ENCODE results near the gene DDX17.
"Not testable (repeated sequence)": the region's sequence is repeated elsewhere in the genome, so short reads cannot be mapped to it uniquely, and the experiment has no call there.

DDX17 gene

GRCh38 chr22:38491707-38492348 lies 14.3 kb downstream of the DDX17 start:
- ATAC-seq (no peak), DNase-seq (no peak)

GRCh38 chr22:38490915-38491314 lies 15.2 kb downstream of the DDX17 start:
- no peak for ATAC-seq

GRCh38 chr22:38490475-38490874 lies 15.6 kb downstream of the DDX17 start:
- DNase-seq (no peak), ATAC-seq (no peak)

More at GRCh38 chr22:38490915-38491314, 15.2 kb downstream of the DDX17 start:
- no peak for DNase-seq

DNA sequence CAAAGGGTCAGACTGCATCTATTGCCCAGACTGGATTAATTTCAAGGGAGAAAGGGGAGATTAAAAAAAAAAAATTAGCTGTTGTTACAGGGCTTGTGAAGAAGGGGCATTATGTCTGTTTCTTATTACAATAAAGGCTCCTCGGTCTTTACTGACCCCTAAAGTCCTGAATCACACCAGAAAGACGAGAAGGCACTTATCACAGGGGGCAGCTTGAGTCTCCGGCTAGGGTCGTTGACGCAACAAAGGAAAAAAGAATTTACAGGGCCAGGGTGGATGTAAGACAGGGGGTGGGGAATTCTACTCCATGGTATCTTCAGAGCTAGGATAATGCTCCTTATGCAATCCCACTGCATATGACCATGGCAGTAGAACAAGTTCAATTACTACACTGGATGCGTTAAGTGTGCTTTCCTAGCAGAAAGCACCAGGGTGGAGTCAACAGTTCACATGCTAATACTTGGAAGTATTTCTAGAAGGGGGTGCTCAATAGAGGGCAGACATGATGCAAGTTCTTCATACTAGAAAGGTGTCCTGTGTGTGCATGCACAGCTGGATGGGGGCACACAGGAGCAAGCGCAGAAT lies 16.5 kb downstream of the DDX17 start:
- ATAC-seq = no peak
- no peak for DNase-seq

- ATAC-seq = no peak
- DNase-seq = no peak
Measured at GRCh38 chr22:38489142-38489541, 17.0 kb downstream of the DDX17 start.

GRCh38 chr22:38487946-38488345 lies 18.2 kb downstream of the DDX17 start:
- DNase-seq (no peak), ATAC-seq (peak; percentile 70)

DNA sequence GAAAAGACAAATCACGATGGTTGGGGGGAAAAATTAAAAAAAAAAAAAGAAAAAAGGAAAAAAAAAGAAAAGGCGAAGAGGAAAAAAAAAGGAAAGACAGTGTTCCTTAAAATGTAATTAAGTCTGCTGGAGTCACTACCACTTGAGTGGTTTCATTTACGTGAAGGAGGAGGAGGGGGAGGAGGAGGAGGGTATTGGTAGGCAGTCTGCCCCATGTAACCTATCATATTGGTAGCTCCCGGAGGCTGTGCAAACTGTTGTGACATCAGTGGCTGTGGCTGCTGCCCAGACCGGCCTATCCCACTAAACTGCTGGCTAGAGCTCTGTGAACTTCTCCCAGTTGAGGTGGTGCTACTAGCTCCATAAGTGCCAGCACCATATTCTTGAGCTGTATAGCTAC lies 20.3 kb downstream of the DDX17 start:
- DNase-seq (no peak), ATAC-seq (no peak)

DNA sequence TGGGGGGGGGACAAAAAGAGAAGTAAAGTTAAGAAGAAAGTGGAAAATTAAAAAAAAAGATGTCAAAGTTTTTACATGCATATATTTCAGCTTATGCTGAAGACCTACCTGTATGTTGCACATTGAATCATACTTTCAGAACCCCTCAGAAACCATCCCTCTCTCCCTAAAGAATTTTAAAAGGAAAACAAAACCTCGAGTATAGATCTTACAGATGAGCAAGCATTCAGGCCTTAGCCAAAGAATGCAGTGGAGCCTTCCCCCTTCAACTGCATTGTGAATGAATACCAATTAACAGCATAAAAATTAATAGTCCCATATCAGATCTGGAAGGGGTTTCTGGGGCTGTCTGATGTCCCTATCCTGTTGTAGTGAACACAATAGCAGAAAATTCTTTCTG lies 21.9 kb downstream of the DDX17 start:
- DNase-seq (no peak), ATAC-seq (no peak)

DNA sequence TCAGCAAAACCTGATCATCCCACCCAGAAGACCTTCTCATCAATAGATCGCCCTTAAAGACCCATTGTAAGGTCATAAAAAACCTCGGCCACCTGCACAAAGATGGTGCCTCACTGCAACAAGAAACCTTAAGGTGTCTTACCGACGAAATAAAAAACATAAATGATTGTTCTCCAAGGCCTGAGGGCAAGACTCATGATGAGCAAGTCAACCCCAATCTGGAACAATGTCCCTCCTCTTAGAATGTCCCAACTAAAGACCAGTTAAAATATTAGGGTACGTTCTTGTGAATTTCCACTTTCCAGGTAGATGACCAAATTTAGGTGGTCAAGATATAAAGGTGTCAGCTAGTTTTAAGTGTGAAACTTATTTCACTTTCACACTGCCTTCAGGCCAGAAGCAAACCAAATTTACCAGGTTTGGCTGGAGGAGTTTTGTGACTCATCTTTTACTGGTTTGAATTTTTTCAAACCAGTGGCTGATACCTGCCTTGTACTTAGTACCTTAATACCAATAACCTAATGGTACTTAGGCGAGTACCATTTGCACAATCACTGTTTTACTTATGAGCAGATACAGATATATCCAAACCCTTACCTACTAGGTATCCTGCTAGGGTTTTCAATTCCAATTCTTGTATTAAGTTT lies 23.3 kb downstream of the DDX17 start:
- no peak for DNase-seq
- no peak for ATAC-seq

DNA sequence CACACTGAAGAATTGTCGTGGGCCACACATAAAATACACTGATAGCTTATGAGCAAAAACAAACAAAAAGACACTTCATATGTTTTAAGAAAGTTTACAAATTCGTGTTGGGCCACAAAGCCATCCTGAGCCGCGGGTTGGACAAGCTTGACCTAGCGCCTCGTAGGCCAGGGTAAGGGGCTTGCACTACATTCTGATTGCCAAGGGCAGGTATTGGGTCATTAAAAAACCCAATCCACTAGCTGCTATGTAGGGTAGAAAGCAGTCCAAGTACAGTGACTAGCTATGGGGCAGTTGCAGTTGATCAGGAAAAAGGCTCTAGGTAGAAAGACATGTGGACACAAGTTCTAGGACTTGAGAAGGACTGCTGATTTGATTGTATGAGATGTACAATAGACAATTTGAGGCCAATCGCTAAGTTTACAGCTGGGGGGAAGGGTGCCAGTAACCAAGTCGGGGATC lies 24.2 kb downstream of the DDX17 start:
- DNase-seq = no peak
- ATAC-seq = no peak

DNA sequence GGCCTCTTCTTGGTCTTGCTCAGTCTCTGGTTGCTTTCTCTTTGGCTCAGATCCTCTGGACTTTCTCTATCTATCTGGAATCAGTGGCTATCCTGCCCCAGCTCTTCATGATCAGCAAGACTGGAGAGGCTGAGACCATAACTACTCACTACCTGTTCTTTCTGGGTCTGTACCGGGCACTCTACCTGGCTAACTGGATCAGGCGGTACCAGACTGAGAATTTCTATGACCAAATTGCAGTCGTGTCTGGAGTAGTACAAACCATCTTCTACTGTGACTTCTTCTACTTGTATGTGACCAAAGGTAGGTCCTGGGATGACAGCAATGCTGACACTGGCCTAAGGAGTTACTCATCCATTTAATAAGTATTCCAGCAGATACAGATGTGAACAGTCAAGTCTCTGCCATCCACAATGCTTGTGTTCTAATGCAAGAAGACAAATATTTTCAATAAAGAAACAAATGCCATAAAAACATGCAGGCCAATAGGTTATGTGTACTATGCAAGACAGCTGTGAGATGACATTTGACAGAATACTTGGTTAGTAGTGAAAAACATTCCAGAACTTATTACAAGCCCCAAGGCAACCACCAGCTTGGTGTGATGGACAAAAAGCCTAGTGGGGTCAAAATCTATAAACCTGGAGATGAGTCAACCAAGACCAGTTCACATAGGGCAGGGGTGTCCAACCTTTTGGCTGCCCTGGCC lies 24.8 kb downstream of the DDX17 start:
- ATAC-seq = no peak
- DNase-seq = no peak

- ATAC-seq = no peak
- no peak for DNase-seq
Measured at GRCh38 chr22:38479096-38479837, 26.8 kb downstream of the DDX17 start.

DNA sequence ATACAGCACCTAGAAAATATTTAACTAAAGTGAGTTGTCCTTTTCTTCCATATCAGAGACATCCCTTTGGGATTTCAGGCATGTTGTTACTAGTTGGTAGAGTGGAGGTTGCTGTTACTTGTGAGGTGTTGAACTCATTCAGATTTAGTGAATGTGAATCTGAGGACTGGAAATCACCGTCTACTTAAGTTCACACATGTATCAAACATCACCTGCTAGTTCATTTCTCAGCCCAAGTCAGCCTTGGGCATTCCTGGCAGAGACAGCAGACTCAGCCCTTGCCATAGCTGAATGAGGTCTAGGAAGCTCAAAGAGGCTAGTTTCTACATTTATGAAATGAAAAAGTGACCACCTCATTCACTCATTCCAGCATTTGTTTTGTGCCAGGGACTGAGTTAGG lies 28.5 kb downstream of the DDX17 start:
- ATAC-seq (no peak), DNase-seq (no peak)

DNA sequence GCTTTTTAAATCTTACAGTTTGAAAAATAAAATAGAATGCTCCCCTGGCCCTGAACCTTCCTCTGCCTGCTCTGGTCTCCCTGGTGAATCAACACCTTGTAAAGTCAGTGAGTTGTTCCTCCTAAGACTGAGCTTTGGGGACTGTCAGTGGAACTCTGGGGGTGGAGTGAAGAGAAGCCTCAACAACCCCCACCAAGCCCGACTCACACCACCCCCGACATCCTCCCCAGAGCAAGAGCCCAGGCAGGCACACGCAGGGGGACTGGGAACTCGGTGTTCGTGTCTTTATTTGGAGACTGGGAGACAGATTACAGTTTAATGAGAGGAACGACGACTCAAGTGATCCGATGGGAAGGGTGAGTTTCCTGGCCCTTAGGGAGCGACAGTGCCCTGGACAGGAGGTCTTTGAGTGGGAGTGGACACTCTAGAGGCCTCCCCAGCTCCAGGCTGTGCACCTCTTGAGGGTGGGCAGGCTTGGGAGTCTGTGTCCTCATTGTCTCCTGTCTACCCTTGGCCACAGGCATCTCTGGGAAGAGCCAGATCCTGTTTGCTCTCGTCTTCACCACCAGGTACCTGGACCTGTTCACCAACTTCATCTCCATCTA lies 32.0 kb downstream of the DDX17 start:
- ATAC-seq (no peak), DNase-seq (no peak)

DNA sequence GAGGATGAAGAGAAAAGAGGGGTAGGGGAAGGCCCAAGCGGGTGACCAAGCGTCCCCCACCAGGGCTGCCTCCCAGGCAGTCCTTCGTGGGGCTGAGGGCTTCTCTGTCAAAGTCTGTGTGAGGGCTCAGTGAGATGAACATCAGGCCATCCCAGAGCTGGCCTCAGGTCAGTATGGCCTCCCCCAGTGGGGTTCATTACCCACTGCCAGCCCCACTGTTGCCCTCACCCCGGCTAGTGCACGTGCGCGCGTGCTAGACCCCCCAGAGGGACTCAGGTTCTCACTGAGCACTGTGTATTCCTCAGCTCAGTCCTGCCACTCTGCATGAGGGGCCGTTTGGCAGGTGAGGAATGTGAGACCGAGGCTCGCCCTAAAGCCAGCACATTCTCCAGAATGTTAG lies 34.9 kb downstream of the DDX17 start:
- DNase-seq (no peak), ATAC-seq (no peak)

DNA sequence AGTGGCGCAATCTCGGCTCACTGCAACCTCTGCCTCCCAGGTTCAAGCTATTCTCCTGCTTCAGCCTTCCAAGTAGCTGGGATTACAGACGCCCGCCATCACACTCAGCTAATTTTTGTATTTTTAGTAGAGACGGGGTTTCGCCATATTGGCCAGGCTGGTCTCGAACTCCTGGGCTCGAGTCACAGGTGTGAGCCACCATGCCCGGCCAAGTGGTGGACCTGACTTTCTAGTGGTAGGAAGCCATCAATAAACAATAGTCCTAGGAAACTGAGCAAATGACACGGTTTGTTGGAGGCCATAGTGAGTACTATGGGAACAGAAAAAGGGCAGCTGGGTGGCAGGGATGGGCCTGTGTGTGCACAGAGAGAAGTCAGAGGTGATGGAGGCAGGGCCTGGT lies 35.9 kb downstream of the DDX17 start:
- not testable (repeated sequence) for DNase-seq, ATAC-seq

GRCh38 chr22:38469306-38469781 lies 36.8 kb downstream of the DDX17 start:
- ATAC-seq = no peak

DNA sequence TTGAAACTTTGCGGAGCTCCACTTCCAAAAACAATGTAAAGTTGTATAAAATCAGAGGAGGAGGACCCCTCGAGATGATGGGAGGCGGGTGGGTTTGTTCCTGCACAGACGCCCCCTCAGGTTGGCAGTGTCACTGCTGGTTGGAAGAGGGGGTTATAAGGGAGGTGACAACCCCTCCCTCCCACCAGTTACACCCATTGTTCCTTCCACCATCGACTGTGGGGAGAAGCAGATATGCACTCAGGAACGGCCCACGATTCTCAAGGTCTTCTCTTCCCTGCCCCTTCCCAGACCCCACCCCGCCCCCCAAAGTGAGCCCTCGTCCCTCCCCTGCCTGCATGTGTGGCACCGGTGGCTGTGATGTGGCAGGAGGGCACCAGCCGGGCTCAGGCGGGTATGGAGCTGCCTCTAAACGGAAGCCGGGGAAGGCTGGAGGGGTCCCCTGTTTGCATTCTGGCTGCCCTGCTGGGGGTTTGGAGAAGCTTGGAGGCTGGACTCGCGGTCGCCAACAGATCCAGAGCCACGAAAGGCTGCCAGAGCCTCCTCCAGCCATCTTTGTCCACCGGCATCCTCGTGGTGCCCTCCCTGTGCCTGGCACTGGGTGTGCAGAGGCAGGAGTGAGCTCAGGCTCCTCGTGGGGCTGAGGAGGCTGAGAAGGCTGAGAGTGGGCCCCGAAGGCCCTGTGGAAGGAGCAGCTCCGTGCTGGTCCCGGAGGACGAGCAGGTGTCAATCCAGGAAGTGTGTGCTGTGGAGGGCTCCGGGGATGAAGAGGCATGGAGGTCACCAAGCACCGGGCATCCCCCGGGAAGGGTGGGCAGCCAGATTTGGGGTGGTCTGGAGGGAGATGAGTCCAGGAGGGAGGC lies 37.4 kb downstream of the DDX17 start:
- ATAC-seq (no peak), DNase-seq (no peak)

More at GRCh38 chr22:38469306-38469781, 36.8 kb downstream of the DDX17 start:
- no peak for DNase-seq

- DNase-seq = peak; percentile 79
- peak; percentile 93 for ATAC-seq
Measured at GRCh38 chr22:38467904-38468442, 38.1 kb downstream of the DDX17 start, which contains the start of gene KDELR3. TSS of gene KDELR3 (plus strand) at chr22:38468096. CDS start at chr22:38468234, 138 bp downstream.

GRCh38 chr22:38467438-38467903 lies 38.6 kb downstream of the DDX17 start:
- ATAC-seq (no peak), DNase-seq (no peak)

Measured in stimulated activated naive CD8-positive, alpha-beta T cell treated with anti-CD3 and anti-CD28 coated beads, Interleukin-15, Interleukin-2, amounts not matched to agents 100 U/mL and 50 U/mL, for 24 hours (primary cell).